ENCODE measurements around the gene RAB10.

GRCh38 chr2:26169681-26170414 lies 136.0 kb downstream of the RAB10 start:
- TF ChIP-seq, protein P1, sequence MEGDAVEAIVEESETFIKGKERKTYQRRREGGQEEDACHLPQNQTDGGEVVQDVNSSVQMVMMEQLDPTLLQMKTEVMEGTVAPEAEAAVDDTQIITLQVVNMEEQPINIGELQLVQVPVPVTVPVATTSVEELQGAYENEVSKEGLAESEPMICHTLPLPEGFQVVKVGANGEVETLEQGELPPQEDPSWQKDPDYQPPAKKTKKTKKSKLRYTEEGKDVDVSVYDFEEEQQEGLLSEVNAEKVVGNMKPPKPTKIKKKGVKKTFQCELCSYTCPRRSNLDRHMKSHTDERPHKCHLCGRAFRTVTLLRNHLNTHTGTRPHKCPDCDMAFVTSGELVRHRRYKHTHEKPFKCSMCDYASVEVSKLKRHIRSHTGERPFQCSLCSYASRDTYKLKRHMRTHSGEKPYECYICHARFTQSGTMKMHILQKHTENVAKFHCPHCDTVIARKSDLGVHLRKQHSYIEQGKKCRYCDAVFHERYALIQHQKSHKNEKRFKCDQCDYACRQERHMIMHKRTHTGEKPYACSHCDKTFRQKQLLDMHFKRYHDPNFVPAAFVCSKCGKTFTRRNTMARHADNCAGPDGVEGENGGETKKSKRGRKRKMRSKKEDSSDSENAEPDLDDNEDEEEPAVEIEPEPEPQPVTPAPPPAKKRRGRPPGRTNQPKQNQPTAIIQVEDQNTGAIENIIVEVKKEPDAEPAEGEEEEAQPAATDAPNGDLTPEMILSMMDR (conservative IDR thresholded peaks at IDR 0.05; ENCODE audit: low read depth, low read length) = no peak
- TF ChIP-seq RAD21 (IDR thresholded peaks at IDR 0.05; ENCODE audit: low read length) (no peak), POLR2A (IDR thresholded peaks at IDR 0.05; ENCODE audit: low read depth, low read length) (no peak), MXI1 (IDR thresholded peaks at IDR 0.05; ENCODE audit: borderline replicate concordance, low read depth, low read length) (no peak), SMC3 (IDR thresholded peaks at IDR 0.05; ENCODE audit: low read depth, low read length) (no peak), FOS (IDR thresholded peaks at IDR 0.05; ENCODE audit: low read depth, low read length) (no peak), CHD1 (IDR thresholded peaks at IDR 0.05; ENCODE audit: low read depth, low read length) (no peak), RCOR1 (IDR thresholded peaks at IDR 0.05; ENCODE audit: insufficient replicate concordance, low read length) (no peak), CEBPB (IDR thresholded peaks at IDR 0.05; ENCODE audit: low read depth, low read length) (no peak), RFX5 (IDR thresholded peaks at IDR 0.05; ENCODE audit: low read depth, low read length) (no peak)
- TF ChIP-seq, protein P2, sequence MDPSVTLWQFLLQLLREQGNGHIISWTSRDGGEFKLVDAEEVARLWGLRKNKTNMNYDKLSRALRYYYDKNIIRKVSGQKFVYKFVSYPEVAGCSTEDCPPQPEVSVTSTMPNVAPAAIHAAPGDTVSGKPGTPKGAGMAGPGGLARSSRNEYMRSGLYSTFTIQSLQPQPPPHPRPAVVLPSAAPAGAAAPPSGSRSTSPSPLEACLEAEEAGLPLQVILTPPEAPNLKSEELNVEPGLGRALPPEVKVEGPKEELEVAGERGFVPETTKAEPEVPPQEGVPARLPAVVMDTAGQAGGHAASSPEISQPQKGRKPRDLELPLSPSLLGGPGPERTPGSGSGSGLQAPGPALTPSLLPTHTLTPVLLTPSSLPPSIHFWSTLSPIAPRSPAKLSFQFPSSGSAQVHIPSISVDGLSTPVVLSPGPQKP (IDR thresholded peaks at IDR 0.05; ENCODE audit: borderline replicate concordance, low read depth, low read length) = no peak
- TF ChIP-seq, protein P3, sequence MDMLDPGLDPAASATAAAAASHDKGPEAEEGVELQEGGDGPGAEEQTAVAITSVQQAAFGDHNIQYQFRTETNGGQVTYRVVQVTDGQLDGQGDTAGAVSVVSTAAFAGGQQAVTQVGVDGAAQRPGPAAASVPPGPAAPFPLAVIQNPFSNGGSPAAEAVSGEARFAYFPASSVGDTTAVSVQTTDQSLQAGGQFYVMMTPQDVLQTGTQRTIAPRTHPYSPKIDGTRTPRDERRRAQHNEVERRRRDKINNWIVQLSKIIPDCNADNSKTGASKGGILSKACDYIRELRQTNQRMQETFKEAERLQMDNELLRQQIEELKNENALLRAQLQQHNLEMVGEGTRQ (IDR thresholded peaks at IDR 0.05; ENCODE audit: low read depth, low read length) = no peak
